ENCODE results near the gene LRRC23. TPM values are rescaled to one million over a fixed set of nuclear protein-coding genes. Genes with fewer than 3 reads are reported as not detected.
A peak's percentile ranks its signal among the peaks of the same experiment; 100 is the strongest.

Gene LRRC23
- total RNA-seq, 1 donor, result 4.3 TPM

DNA sequence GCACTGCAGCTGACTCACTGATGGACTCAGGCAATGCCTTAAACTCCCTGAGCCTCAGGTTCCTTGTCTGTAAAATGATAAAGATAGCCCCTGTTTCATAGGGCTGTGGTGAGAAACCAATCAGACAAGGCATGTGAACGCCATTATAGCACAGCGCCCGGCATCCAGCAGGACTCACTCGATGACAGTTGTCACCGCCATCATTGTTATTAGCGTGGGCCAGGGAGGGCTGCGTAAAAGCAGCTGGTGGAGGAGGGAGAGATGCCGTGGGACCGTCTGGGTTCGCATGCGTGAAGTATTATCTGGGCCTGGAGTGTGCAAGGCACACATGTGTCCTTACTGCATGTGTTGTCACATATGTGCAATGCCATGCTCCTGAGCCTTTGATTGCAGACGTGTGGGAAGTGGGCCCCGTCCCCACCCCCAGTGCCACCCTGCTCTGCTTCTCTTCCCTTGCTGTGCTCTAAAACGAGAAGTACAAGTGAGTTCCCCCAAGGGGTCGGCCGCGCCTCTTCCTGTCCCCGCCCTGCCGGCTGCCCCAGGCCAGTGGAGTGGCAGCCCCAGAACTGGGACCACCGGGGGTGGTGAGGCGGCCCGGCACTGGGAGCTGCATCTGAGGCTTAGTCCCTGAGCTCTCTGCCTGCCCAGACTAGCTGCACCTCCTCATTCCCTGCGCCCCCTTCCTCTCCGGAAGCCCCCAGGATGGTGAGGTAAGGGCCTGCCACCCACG is 46.4 kb downstream of the LRRC23 start, which contains the start of gene PTPN6:
Gene PTPN6 (plus strand): TSS at position 546 of the 730 bp plus-strand sequence. CDS start 157 bp downstream, at position 703.
- peak within 1 kb of the TSS; percentile 90 for H3K4me3 ChIP-seq (ENCODE audit: low read length)
- H3K9me3 ChIP-seq (ENCODE audit: low read depth, low read length), result no peaks in the 10 kb centered on the region
- H3K27me3 ChIP-seq (ENCODE audit: insufficient read depth, low read length), result no peaks in the 10 kb centered on the region
- peaks cover 73% of the 10 kb centered on the region for H3K4me1 ChIP-seq (ENCODE audit: insufficient read depth, low read length)

- Histone ChIP-seq H3K27me3 (ENCODE audit: insufficient read depth, low read length) (no peaks in the 10 kb centered on the region), H3K4me3 (ENCODE audit: low read length) (peak overlapping the region; percentile 90), H3K4me1 (ENCODE audit: insufficient read depth, low read length) (peaks cover 73% of the 10 kb centered on the region), H3K9me3 (ENCODE audit: low read depth, low read length) (no peaks in the 10 kb centered on the region)
Observed at GRCh38 chr12:6951551-6952120, 47.0 kb downstream of the LRRC23 start.

GRCh38 chr12:6952121-6952862 is 47.7 kb downstream of the LRRC23 start:
- Histone ChIP-seq H3K9me3 (ENCODE audit: low read depth, low read length) (no peaks in the 10 kb centered on the region), H3K27me3 (ENCODE audit: insufficient read depth, low read length) (no peaks in the 10 kb centered on the region), H3K4me1 (ENCODE audit: insufficient read depth, low read length) (peaks cover 73% of the 10 kb centered on the region), H3K4me3 (ENCODE audit: low read length) (peak overlapping the region; percentile 90)

DNA sequence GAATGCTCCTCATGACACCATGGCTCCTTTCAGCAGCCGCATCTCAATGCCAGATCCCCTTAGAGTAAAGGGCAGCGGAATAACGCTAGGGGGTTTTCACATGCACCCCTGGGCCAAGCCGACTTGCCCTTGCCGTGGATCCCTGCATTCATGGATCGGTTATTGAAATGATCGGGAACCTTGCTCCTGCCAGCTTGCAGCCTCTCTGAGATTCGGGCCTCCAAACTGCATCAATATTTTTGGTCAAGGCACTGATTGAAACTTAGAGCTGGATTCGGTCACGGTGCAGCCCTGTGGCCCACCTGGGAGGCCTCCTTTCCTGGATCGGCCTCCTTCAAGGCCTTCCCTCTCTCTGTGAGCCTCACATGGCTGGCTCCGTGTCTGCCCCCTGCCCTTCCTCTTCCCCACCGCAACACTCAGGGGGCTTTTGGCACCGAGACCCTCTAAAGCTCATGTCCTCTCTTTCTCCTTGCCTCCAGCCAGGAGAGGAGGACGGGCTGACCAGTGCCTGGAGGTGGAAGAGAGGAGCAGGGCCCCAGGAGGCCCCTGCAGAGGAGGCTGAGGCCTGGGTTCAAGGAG is 48.3 kb downstream of the LRRC23 start:
- no peaks in the 10 kb centered on the region for H3K9me3 ChIP-seq (ENCODE audit: low read depth, low read length)
- peaks cover 73% of the 10 kb centered on the region for H3K4me1 ChIP-seq (ENCODE audit: insufficient read depth, low read length)
- H3K27me3 ChIP-seq (ENCODE audit: insufficient read depth, low read length), result no peaks in the 10 kb centered on the region
- H3K4me3 ChIP-seq (ENCODE audit: low read length), result peak overlapping the region; percentile 90

DNA sequence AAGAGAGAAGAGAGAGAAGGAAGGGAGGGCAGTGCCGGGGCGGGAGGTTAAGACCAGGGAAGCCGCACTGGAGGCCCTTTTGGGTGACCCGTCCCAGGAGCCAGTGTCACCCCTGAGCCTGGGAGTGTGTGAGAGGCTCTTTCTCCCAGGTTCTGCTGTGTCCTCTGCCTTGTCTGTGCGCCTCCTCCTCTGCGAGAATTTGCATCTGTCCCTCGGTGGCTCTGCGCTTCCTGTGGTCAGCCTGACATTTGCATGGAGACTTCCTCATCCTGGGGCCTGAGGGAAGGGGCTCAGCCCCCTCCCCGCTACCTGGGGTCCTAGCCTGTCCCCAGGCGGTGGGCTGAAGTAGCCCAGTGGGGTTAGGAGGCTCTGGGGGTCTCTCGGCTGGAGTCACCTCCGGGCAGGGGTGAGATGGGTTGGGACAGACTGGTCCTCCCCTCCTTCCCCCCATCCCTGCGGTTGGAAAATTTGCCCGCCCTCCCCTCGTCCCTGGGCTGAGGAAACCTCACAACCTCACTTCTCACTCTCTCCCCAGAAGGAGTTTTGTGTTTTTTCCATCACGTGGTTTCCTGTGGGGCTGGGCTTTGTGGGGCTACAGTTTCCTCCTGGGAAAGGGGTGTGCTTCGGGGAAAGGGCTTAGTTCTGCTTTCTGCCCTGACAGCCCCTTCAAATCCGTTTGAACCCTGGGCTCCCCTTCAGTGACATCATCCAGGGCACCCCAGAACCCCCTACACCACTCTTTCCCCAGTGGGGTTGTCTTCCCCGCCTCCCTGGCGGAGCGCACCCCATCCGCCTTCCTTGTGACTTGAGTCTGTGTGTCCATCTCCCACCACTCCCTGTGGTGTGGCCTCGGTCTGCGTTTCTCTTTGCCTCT is 49.1 kb downstream of the LRRC23 start:
- Histone ChIP-seq H3K4me3 (ENCODE audit: low read length) (peak overlapping the region; percentile 90), H3K27me3 (ENCODE audit: insufficient read depth, low read length) (no peaks in the 10 kb centered on the region), H3K4me1 (ENCODE audit: insufficient read depth, low read length) (peaks cover 73% of the 10 kb centered on the region), H3K9me3 (ENCODE audit: low read depth, low read length) (no peaks in the 10 kb centered on the region)

- peak overlapping the region; percentile 90 for H3K4me3 ChIP-seq (ENCODE audit: low read length)
- H3K9me3 ChIP-seq (ENCODE audit: low read depth, low read length), result no peaks in the 10 kb centered on the region
- peaks cover 73% of the 10 kb centered on the region for H3K4me1 ChIP-seq (ENCODE audit: insufficient read depth, low read length)
- no peaks in the 10 kb centered on the region for H3K27me3 ChIP-seq (ENCODE audit: insufficient read depth, low read length)
Observed at GRCh38 chr12:6954316-6955107, 49.9 kb downstream of the LRRC23 start.

DNA sequence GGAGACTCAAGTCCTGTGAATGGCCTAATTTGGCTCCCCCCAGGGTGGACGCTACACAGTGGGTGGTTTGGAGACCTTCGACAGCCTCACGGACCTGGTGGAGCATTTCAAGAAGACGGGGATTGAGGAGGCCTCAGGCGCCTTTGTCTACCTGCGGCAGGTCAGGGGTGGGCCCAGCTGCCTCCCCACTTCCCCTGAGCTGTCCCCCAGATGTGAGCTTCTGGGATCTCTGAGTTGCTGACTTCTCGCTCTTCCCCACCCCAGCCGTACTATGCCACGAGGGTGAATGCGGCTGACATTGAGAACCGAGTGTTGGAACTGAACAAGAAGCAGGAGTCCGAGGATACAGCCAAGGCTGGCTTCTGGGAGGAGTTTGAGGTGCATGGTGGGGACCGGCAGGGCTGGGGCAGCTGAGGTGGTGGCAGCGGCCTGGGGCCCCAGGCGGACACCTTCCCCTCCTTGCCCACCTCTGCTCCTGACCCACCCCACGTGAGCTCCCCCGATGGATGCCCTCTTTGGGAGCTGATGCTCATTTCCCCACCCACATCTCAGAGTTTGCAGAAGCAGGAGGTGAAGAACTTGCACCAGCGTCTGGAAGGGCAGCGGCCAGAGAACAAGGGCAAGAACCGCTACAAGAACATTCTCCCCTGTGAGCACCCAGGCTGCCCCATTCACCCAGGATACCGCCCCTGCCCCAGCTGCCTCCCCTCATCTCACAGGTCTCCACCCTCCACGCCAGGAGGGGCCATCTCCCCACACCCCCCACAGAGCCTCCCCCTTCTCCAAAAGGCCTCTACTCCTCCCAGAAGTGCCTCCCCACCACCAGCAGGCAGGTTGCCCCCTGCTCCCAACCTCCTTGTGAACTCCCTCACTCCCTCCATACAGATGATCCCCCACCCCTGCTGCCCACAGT is 50.7 kb downstream of the LRRC23 start:
- Histone ChIP-seq H3K27me3 (ENCODE audit: insufficient read depth, low read length) (no peaks in the 10 kb centered on the region), H3K4me1 (ENCODE audit: insufficient read depth, low read length) (peaks cover 73% of the 10 kb centered on the region), H3K9me3 (ENCODE audit: low read depth, low read length) (no peaks in the 10 kb centered on the region), H3K4me3 (ENCODE audit: low read length) (no peak overlapping the region)

DNA sequence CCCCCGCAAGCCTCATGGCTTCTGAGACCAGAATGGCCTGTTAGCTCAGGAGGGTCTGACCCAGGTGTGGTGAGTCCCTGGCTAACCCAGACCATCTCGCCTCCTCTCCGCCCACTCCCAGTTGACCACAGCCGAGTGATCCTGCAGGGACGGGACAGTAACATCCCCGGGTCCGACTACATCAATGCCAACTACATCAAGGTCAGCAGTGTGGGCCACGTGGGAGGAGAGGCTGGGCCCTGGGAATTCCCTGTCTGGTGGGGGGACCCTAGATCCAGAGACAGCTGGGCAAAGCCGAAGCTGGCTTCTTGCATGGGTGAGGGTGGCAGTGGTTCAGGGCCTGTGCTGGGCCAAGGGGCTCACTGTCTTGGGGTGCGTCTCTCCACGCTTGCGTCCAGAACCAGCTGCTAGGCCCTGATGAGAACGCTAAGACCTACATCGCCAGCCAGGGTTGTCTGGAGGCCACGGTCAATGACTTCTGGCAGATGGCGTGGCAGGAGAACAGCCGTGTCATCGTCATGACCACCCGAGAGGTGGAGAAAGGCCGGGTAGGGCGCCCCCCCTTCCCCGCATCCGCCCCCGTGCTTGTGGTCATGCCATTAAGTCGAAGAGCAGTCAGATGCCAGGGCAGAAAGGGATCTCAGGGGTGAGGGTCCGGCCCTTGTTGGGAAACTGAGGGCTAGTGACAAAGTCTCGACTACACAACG is 51.6 kb downstream of the LRRC23 start:
- Histone ChIP-seq H3K4me3 (ENCODE audit: low read length) (no peak overlapping the region), H3K4me1 (ENCODE audit: insufficient read depth, low read length) (peaks cover 74% of the 10 kb centered on the region)

GRCh38 chr12:6957151-6957701 is 52.6 kb downstream of the LRRC23 start:
- peaks cover 84% of the 10 kb centered on the region for H3K4me1 ChIP-seq (ENCODE audit: insufficient read depth, low read length)
- H3K9me3 ChIP-seq (ENCODE audit: low read depth, low read length), result no peaks in the 10 kb centered on the region
- H3K4me3 ChIP-seq (ENCODE audit: low read length), result no peak overlapping the region
- no peaks in the 10 kb centered on the region for H3K27me3 ChIP-seq (ENCODE audit: insufficient read depth, low read length)

More for the DNA sequence above, 51.6 kb downstream of the LRRC23 start:
- no peaks in the 10 kb centered on the region for H3K9me3 ChIP-seq (ENCODE audit: low read depth, low read length)
- no peaks in the 10 kb centered on the region for H3K27me3 ChIP-seq (ENCODE audit: insufficient read depth, low read length)

DNA sequence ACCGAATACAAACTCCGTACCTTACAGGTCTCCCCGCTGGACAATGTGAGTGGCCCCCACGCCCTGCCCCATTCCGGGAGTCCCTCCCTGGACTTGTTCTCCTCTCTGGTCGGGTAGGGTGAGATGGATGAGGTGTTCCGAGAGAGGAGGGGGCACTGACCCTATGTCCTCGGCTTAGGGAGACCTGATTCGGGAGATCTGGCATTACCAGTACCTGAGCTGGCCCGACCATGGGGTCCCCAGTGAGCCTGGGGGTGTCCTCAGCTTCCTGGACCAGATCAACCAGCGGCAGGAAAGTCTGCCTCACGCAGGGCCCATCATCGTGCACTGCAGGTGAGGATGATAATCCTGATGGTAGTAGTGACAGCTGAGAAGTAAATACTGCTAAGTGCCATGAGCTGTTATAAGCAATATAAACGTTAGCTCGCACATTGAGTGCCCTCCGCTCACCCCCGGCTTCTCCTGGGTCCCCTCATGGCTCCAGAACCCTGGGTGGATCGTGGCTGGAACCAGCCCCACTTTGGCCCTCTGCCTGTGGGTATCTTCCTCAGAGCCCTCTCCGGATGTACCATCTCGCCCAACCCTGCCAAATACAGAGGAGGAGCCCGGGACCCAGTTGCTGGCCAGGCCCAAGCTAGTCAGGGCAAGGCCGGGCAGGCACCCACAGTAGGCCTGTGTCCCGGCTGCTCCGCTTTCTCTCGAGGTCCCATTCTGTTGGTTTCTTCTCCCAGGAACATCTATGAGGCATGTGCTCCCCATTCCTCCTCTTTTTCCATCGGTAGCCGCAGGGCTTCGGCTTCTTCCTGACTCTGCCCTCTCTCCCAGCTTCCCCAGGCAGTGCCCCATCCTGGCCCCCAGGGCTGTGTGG is 53.4 kb downstream of the LRRC23 start:
- Histone ChIP-seq H3K4me1 (ENCODE audit: insufficient read depth, low read length) (peaks cover 92% of the 10 kb centered on the region), H3K4me3 (ENCODE audit: low read length) (peak overlapping the region; percentile 14), H3K9me3 (ENCODE audit: low read depth, low read length) (no peaks in the 10 kb centered on the region), H3K27me3 (ENCODE audit: insufficient read depth, low read length) (no peaks in the 10 kb centered on the region)

DNA sequence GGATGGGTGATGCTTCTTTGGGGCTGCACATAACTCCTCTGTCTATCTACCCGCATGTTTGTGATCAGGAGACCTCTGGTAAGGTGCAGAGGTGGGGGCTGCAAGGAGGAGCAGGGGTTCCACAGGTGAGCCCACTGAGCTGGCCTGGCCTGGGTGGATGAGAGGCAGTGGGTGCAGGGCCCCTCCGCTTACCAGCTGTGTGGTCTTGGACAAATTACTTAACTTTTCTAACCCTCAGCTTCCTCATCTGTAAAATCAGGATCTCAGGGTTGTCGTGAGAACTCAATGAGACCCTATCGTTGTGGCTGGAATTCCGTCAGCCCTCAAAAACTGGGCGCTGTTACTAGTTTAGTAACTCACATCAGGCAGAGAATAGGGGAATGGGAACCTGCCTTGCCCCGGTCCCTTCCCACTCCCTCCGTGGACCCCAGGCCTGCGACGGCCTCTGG is 54.0 kb downstream of the LRRC23 start:
- no peaks in the 10 kb centered on the region for H3K9me3 ChIP-seq (ENCODE audit: low read depth, low read length)
- H3K4me3 ChIP-seq (ENCODE audit: low read length), result peak overlapping the region; percentile 14
- peaks cover 93% of the 10 kb centered on the region for H3K4me1 ChIP-seq (ENCODE audit: insufficient read depth, low read length)
- H3K27me3 ChIP-seq (ENCODE audit: insufficient read depth, low read length), result no peaks in the 10 kb centered on the region

All from mononuclear cell (primary cell).